ENCODE results near the gene DNAH3.

DNAH3 gene

GRCh38 chr16:20899071-20899470, 251.6 kb downstream of the DNAH3 start:
- Histone ChIP-seq H3K9me2 (replicated peaks; ENCODE audit: insufficient read depth, low read length) (no peaks in the 10 kb centered on the region), H4K20me1 (ENCODE audit: insufficient read depth, low read length) (no peaks in the 10 kb centered on the region), H3K27ac (ENCODE audit: low read length) (no peak overlapping the region), H3F3A (ENCODE audit: insufficient read depth, low read length) (peaks cover 11% of the 10 kb centered on the region), H3K9ac (ENCODE audit: low read length) (peak overlapping the region; percentile 94; the same call in 1 of the 2 replicates), H2AFZ (ENCODE audit: low read length) (no peak overlapping the region), H3K4me1 (ENCODE audit: low read length) (peaks cover 19% of the 10 kb centered on the region), H3K4me3 (ENCODE audit: low read length) (peak overlapping the region; percentile 89), H3K27me3 (replicated peaks; ENCODE audit: insufficient read depth, low read length) (no peaks in the 10 kb centered on the region), H3K79me2 (ENCODE audit: low read length) (peaks cover 54% of the 10 kb centered on the region), H3K4me2 (ENCODE audit: low read depth, low read length) (peak overlapping the region; percentile 76), H3K9me3 (replicated peaks; ENCODE audit: insufficient read depth, low read length) (no peaks in the 10 kb centered on the region), H3K36me3 (replicated peaks; ENCODE audit: insufficient read depth, low read length) (no peaks in the 10 kb centered on the region)
- TF ChIP-seq EZH2phosphoT487 (IDR thresholded peaks at IDR 0.05; ENCODE audit: low read length) = no peak
- DNase-seq = no peak

DNA sequence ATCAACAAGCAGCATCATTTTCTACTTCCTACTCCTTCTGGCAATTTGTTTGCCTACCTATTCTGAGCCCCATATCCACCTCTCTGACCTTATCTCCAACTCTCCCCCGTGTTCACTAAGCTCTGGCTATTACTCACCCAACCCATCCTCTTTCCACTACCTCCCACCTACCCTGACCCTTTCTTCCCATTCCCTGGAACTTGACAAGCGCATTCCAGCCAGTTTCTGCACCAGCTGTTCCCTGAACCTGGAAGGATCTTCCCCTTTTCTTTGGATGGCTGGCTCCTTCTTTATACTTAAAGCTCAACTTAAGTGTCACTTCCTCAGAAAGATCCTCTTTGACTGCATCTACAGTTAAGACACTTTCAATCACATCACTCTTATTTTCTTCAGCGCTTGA, 252.7 kb downstream of the DNAH3 start:
- Histone ChIP-seq H3K36me3 (replicated peaks; ENCODE audit: insufficient read depth, low read length) (no peaks in the 10 kb centered on the region), H3K9me3 (replicated peaks; ENCODE audit: insufficient read depth, low read length) (no peaks in the 10 kb centered on the region), H3K79me2 (ENCODE audit: low read length) (peaks cover 49% of the 10 kb centered on the region), H3K27me3 (replicated peaks; ENCODE audit: insufficient read depth, low read length) (no peaks in the 10 kb centered on the region), H4K20me1 (ENCODE audit: insufficient read depth, low read length) (no peaks in the 10 kb centered on the region), H2AFZ (ENCODE audit: low read length) (no peak overlapping the region), H3F3A (ENCODE audit: insufficient read depth, low read length) (no peaks in the 10 kb centered on the region), H3K4me3 (ENCODE audit: low read length) (no peak overlapping the region), H3K4me2 (ENCODE audit: low read depth, low read length) (no peak overlapping the region), H3K27ac (ENCODE audit: low read length) (no peak overlapping the region), H3K9me2 (replicated peaks; ENCODE audit: insufficient read depth, low read length) (no peaks in the 10 kb centered on the region), H3K4me1 (ENCODE audit: low read length) (peaks cover 8% of the 10 kb centered on the region), H3K9ac (ENCODE audit: low read length) (no peak overlapping the region)
- no peak for DNase-seq
- TF ChIP-seq EZH2phosphoT487 (IDR thresholded peaks at IDR 0.05; ENCODE audit: low read length) (no peak), EZH2 (optimal IDR thresholded peaks at IDR 0.05; ENCODE audit: low read depth, low read length) (no peak)
- TF ChIP-seq, protein P1, sequence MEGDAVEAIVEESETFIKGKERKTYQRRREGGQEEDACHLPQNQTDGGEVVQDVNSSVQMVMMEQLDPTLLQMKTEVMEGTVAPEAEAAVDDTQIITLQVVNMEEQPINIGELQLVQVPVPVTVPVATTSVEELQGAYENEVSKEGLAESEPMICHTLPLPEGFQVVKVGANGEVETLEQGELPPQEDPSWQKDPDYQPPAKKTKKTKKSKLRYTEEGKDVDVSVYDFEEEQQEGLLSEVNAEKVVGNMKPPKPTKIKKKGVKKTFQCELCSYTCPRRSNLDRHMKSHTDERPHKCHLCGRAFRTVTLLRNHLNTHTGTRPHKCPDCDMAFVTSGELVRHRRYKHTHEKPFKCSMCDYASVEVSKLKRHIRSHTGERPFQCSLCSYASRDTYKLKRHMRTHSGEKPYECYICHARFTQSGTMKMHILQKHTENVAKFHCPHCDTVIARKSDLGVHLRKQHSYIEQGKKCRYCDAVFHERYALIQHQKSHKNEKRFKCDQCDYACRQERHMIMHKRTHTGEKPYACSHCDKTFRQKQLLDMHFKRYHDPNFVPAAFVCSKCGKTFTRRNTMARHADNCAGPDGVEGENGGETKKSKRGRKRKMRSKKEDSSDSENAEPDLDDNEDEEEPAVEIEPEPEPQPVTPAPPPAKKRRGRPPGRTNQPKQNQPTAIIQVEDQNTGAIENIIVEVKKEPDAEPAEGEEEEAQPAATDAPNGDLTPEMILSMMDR (IDR thresholded peaks at IDR 0.05; ENCODE audit: low read length) = no peak

DNA sequence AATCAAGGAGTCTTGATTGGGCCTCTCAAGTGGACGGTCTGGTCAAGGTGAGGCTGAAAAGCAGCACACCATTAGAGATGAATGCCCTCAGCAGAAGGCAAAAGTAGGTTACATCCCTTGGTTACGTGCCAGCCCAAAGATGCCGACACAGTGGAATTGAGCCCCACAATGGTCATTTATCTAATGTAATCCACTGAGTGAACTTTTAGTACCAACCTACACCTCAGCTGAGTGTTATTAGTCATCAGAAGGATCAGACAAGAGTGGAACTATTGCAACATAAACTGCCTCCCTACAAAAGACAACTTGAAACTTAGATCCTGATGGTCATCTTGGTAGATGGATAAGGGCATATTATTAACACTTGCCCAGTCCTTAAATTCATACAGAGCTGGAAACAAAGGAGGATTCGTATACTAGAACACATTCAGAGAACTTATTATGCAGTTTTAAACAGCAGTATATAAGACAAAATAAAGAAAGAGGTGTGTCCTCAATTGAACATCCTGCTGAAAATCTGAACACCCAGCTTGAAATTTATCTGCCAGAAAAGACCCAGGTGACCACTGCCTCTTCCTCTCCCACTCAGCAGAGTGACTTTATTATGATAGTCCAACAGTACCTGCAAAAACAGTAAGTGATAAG, 253.3 kb downstream of the DNAH3 start:
- H4K20me1 ChIP-seq (ENCODE audit: insufficient read depth, low read length) = no peaks in the 10 kb centered on the region
- H3K4me2 ChIP-seq (ENCODE audit: low read depth, low read length) = no peak overlapping the region
- no peak overlapping the region for H3K9ac ChIP-seq (ENCODE audit: low read length)
- H2AFZ ChIP-seq (ENCODE audit: low read length) = no peak overlapping the region
- peaks cover 2% of the 10 kb centered on the region; the same call in 1 of the 2 replicates for H3K4me1 ChIP-seq (ENCODE audit: low read length)
- no peak overlapping the region for H3K27ac ChIP-seq (ENCODE audit: low read length)
- H3K9me2 ChIP-seq (replicated peaks; ENCODE audit: insufficient read depth, low read length) = no peaks in the 10 kb centered on the region
- DNase-seq = no peak
- H3F3A ChIP-seq (ENCODE audit: insufficient read depth, low read length) = no peaks in the 10 kb centered on the region
- H3K36me3 ChIP-seq (replicated peaks; ENCODE audit: insufficient read depth, low read length) = no peaks in the 10 kb centered on the region
- H3K9me3 ChIP-seq (replicated peaks; ENCODE audit: insufficient read depth, low read length) = no peaks in the 10 kb centered on the region
- H3K27me3 ChIP-seq (replicated peaks; ENCODE audit: insufficient read depth, low read length) = no peaks in the 10 kb centered on the region
- no peak for TF ChIP-seq EZH2phosphoT487 (IDR thresholded peaks at IDR 0.05; ENCODE audit: low read length)
- TF ChIP-seq EZH2 (optimal IDR thresholded peaks at IDR 0.05; ENCODE audit: low read depth, low read length) = no peak
- TF ChIP-seq, protein P1 (IDR thresholded peaks at IDR 0.05; ENCODE audit: low read length) = no peak
- H3K4me3 ChIP-seq (ENCODE audit: low read length) = no peak overlapping the region
- peaks cover 44% of the 10 kb centered on the region for H3K79me2 ChIP-seq (ENCODE audit: low read length)

DNA sequence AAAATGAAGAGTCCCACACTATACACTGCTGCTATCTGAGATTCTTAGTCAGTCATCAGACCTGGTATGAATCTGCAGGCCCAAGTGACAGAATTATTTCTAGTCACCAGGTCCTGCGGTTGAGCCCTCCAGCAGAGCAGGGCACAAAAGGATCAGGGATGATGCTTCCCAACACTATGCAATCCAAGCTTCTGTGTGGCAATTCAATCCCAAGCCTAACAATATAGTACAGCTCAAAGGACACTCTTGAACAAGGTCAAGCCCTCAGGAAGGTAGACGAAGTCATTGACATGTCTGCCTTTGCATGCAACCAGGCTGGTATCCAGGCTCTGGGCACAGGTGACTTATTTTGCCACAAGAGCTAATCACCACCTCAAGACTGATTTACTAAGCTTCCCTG, 256.3 kb downstream of the DNAH3 start:
- no peak for DNase-seq
- Histone ChIP-seq H3K79me2 (ENCODE audit: low read length) (peaks cover 22% of the 10 kb centered on the region), H3K9me2 (replicated peaks; ENCODE audit: insufficient read depth, low read length) (no peaks in the 10 kb centered on the region), H3K4me3 (ENCODE audit: low read length) (no peak overlapping the region), H3F3A (ENCODE audit: insufficient read depth, low read length) (no peaks in the 10 kb centered on the region), H3K36me3 (replicated peaks; ENCODE audit: insufficient read depth, low read length) (no peaks in the 10 kb centered on the region), H4K20me1 (ENCODE audit: insufficient read depth, low read length) (no peaks in the 10 kb centered on the region), H3K4me2 (ENCODE audit: low read depth, low read length) (no peak overlapping the region), H2AFZ (ENCODE audit: low read length) (no peak overlapping the region), H3K27me3 (replicated peaks; ENCODE audit: insufficient read depth, low read length) (no peaks in the 10 kb centered on the region), H3K27ac (ENCODE audit: low read length) (no peak overlapping the region), H3K4me1 (ENCODE audit: low read length) (no peaks in the 10 kb centered on the region), H3K9me3 (replicated peaks; ENCODE audit: insufficient read depth, low read length) (no peaks in the 10 kb centered on the region), H3K9ac (ENCODE audit: low read length) (no peak overlapping the region)
- TF ChIP-seq EZH2phosphoT487 (IDR thresholded peaks at IDR 0.05; ENCODE audit: low read length) (no peak), EZH2 (optimal IDR thresholded peaks at IDR 0.05; ENCODE audit: low read depth, low read length) (no peak)
- TF ChIP-seq, protein P1 (IDR thresholded peaks at IDR 0.05; ENCODE audit: low read length) = no peak
